ENCODE results near the gene TCP11L2. TPM values are rescaled to one million over a fixed set of nuclear protein-coding genes. Genes with fewer than 3 reads are reported as not detected.

Gene TCP11L2
- total and polyA plus RNA-seq, 2 of the 8 experiments (the other 6 are each of a cell fraction or from before 2014, with no cell fraction given) = 2.1 to 7.1 TPM

DNA sequence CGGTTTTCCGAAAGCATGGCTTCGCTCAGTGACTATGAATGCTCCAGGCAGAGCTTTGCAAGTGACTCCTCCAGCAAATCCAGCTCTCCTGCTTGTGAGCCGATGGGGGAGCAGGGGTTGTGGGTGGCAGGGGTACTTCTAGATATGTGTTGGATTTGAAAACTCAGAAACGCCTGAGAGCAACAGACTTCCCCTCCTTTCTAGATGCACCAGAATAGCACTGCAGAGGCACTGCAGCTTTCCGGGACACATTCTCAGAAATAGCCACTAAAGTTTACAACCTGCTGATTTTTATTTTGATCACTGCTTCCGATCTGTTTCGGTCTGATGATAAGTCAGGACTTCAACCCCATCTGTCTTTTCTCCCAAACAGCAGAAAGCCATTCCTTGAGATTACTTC, 8.6 kb downstream of the TCP11L2 start:
- H3K4me3 ChIP-seq (ENCODE audit: extremely low read depth in 1 of 4, insufficient read depth in 2 of 4, low read depth in 3 of 4, low read length in 4 of 4) = no peak overlapping the region
- 92% methylated on average over 7 of the region's 8 CpGs; no CpG with 5 or more reads in 1 of the 2 experiments for WGBS, 2 experiments (ENCODE audit: extremely low coverage in 1 of 2, insufficient coverage in 1 of 2, insufficient read length in 1 of 2, insufficient replicate concordance in 2 of 2, low coverage in 1 of 2, low lambda C conversion rate in 2 of 2, missing lambda C conversion rate in 1 of 2)
- no peak overlapping the region for H4K91ac ChIP-seq (replicated peaks; ENCODE audit: insufficient read length, low read length)
- H2BK20ac ChIP-seq (ENCODE audit: low read length) = no peak overlapping the region
- 0 out of 7 replicates have a peak, but pooled peaks cover 0 to 2% (median 0%) of the 10 kb centered on the region in 4 experiments for H3K4me1 ChIP-seq (replicated peaks in 1 of 4; ENCODE audit: control insufficient read depth in 3 of 4, insufficient read depth in 4 of 4, low read length in 3 of 4)
- ChIA-PET POLR2A (ENCODE audit: partially characterized antibody) (no interaction called here), CTCF (ENCODE audit: partially characterized antibody) (interaction anchor here (0.9 to 1.5 kb wide), 3 partner anchors 10 to 82 kb away, joined by 3 to 5 read pairs (median 4); no protein-coding TSS in a partner anchor)
- no peaks in the 10 kb centered on the region for H3K79me2 ChIP-seq (ENCODE audit: control insufficient read depth in 1 of 2, insufficient read depth in 2 of 2, low read length in 2 of 2)
- H3K27me3 ChIP-seq (replicated peaks in 1 of 4; ENCODE audit: control insufficient read depth in 3 of 4, extremely low read depth in 1 of 4, insufficient read depth in 3 of 4, low read length in 3 of 4) = no peaks in the 10 kb centered on the region
- no peaks in the 10 kb centered on the region for H4K20me1 ChIP-seq (replicated peaks in 1 of 2; ENCODE audit: control insufficient read depth in 1 of 2, insufficient read depth in 2 of 2, low read length in 2 of 2)
- H3K36me3 ChIP-seq (ENCODE audit: control insufficient read depth in 2 of 4, insufficient read depth in 4 of 4, low read length in 3 of 4) = no peaks in the 10 kb centered on the region
- no peak overlapping the region for H3K4me2 ChIP-seq (ENCODE audit: insufficient read depth in 1 of 2, low read depth in 2 of 2, low read length in 2 of 2)
- no peak overlapping the region for H2BK12ac ChIP-seq (ENCODE audit: low read depth, low read length)
- H2AFZ ChIP-seq (ENCODE audit: low read length) = no peak overlapping the region
- H3K18ac ChIP-seq (ENCODE audit: extremely low read depth, low read length) = no peak overlapping the region
- H2BK5ac ChIP-seq (ENCODE audit: low read depth, low read length) = no peak overlapping the region
- H3K9ac ChIP-seq (replicated peaks in 1 of 4; ENCODE audit: extremely low read depth in 1 of 4, low read depth in 3 of 4, low read length in 3 of 4) = no peak overlapping the region
- H2BK120ac ChIP-seq (replicated peaks; ENCODE audit: low read depth, low read length) = no peak overlapping the region
- no peak overlapping the region for H2AK5ac ChIP-seq (ENCODE audit: low read depth, low read length)
- no peaks in the 10 kb centered on the region for H3K9me3 ChIP-seq (ENCODE audit: insufficient read depth in 2 of 2, low read depth in 1 of 2, low read length in 1 of 2)
- no peaks in the 10 kb centered on the region for H3K23me2 ChIP-seq (ENCODE audit: low read depth, low read length)
- H4K8ac ChIP-seq (ENCODE audit: extremely low read depth, insufficient read depth, low read length) = no peak overlapping the region
- H3K4ac ChIP-seq (replicated peaks; ENCODE audit: insufficient read length, low read depth, low read length) = no peak overlapping the region
- no peaks in the 10 kb centered on the region for H3K79me1 ChIP-seq (ENCODE audit: low read depth, low read length)
- no peak overlapping the region for H3K56ac ChIP-seq (replicated peaks; ENCODE audit: insufficient read length, low read depth, low read length)
- FAIRE-seq = no peak
- no peak overlapping the region for H2BK15ac ChIP-seq (ENCODE audit: low read length)
- no peak overlapping the region for H4K5ac ChIP-seq (ENCODE audit: insufficient read length, low read depth, low read length)
- DNase-seq (ENCODE audit: low read depth in 1 of 2, low spot score in 2 of 2) = no peak
- H3K14ac ChIP-seq (ENCODE audit: insufficient read length) = no peak overlapping the region
- H3K23ac ChIP-seq (ENCODE audit: insufficient read length) = no peak overlapping the region
- no peak overlapping the region for H3K27ac ChIP-seq (ENCODE audit: low read depth, low read length)
- no peak for TF ChIP-seq SIRT6 (IDR thresholded peaks at IDR 0.05; ENCODE audit: low read length)
- TF ChIP-seq TAF1 (IDR thresholded peaks at IDR 0.05; ENCODE audit: low read depth, low read length) = no peak
